ENCODE measurements around the gene CDC42BPA. TPM values are rescaled to one million over a fixed set of nuclear protein-coding genes. Genes with fewer than 3 reads are reported as not detected.

CDC42BPA gene
- total and polyA plus RNA-seq, 2 of the 13 experiments (the other 11 are each of a cell fraction or from before 2014, with no cell fraction given) = 6.5 to 16.0 TPM

DNA sequence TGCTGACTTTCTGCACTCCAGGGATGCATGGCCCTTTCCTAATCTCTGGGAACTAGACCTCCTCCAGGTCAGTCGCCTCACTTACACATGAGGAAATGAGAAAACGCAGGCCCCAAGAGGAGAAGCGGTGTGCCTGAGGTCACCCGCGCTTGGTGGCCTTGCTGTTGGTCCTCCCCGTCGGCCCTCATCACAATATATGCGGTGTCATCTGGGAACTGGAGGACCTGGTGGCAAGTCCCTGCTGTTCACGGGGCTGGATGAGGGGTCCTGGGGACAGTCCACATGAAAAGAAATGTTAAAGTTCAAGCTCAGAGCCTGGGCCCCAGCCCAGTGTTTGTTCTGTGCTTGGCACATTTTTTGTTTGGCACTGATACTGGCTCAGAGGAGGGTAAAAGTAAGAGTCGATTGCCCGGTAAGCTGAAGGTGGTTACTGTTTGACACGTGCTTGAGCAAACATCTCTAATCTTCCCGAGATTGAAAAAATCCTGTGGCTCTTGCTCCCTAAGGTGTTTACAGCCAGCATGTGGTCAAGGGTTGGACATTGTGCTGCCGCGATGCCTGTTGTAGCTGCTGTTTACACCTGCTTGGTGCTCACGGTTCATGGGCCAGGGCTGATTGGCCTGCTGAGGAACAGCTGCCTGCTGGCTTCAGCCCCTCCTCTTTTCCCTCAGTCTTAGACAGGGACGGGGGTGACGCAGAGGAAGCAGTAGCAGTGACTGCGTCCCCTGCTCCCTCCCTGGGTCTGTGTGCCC is 373.0 kb downstream of the CDC42BPA start (continued):
- TF ChIP-seq MBD4 (IDR thresholded peaks at IDR 0.05; ENCODE audit: borderline replicate concordance, low read length) (no peak), ZBTB1 (CRISPR knock-in tag; IDR thresholded peaks at IDR 0.05; ENCODE audit: borderline replicate concordance) (no peak), PHF20 (CRISPR knock-in tag; IDR thresholded peaks at IDR 0.05) (no peak), ZNF788 (CRISPR knock-in tag; IDR thresholded peaks at IDR 0.05; ENCODE audit: borderline replicate concordance) (peak; percentile 3; the same call in 1 of the 2 replicates), STAT5B (CRISPR knock-in tag; IDR thresholded peaks at IDR 0.05) (no peak), ZNF383 (CRISPR knock-in tag; IDR thresholded peaks at IDR 0.05; ENCODE audit: borderline replicate concordance) (no peak), ZNF274 (CRISPR knock-in tag; IDR thresholded peaks at IDR 0.05) (no peak), CEBPB (IDR thresholded peaks at IDR 0.05; ENCODE audit: borderline replicate concordance, low read depth, low read length) (no peak), MEF2D (CRISPR knock-in tag; IDR thresholded peaks at IDR 0.05) (peak; percentile 28; the same call in 1 of the 2 replicates), ZNF18 (CRISPR knock-in tag; IDR thresholded peaks at IDR 0.05; ENCODE audit: insufficient replicate concordance) (peak; percentile 94), AHR (CRISPR knock-in tag; IDR thresholded peaks at IDR 0.05) (no peak; the same call in 1 of the 2 replicates), TFAP4 (IDR thresholded peaks at IDR 0.05; ENCODE audit: borderline replicate concordance, low read depth) (peak; percentile 96), THRA (CRISPR knock-in tag; IDR thresholded peaks at IDR 0.05; ENCODE audit: borderline replicate concordance) (peak; percentile 38; the same call in 1 of the 2 replicates), MXD1 (CRISPR knock-in tag; IDR thresholded peaks at IDR 0.05) (peak; percentile 68; the same call in 1 of the 2 replicates), SNAI1 (CRISPR knock-in tag; IDR thresholded peaks at IDR 0.05; ENCODE audit: borderline replicate concordance) (no peak), ZBTB4 (CRISPR knock-in tag; IDR thresholded peaks at IDR 0.05; ENCODE audit: borderline replicate concordance) (no peak), ZBTB20 (CRISPR knock-in tag; IDR thresholded peaks at IDR 0.05; ENCODE audit: borderline replicate concordance, low read depth) (0 out of 2 replicates have a peak, but pooled peaks have one; percentile 19)
- TF ChIP-seq, protein P1, sequence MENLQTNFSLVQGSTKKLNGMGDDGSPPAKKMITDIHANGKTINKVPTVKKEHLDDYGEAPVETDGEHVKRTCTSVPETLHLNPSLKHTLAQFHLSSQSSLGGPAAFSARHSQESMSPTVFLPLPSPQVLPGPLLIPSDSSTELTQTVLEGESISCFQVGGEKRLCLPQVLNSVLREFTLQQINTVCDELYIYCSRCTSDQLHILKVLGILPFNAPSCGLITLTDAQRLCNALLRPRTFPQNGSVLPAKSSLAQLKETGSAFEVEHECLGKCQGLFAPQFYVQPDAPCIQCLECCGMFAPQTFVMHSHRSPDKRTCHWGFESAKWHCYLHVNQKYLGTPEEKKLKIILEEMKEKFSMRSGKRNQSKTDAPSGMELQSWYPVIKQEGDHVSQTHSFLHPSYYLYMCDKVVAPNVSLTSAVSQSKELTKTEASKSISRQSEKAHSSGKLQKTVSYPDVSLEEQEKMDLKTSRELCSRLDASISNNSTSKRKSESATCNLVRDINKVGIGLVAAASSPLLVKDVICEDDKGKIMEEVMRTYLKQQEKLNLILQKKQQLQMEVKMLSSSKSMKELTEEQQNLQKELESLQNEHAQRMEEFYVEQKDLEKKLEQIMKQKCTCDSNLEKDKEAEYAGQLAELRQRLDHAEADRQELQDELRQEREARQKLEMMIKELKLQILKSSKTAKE (CRISPR knock-in tag; IDR thresholded peaks at IDR 0.05; ENCODE audit: borderline replicate concordance) = peak; percentile 26; the same call in 1 of the 2 replicates
